IPS-18c (cell line): ENCODE data around the gene GJA4.

ENCODE experiments used
- H3K4me3 ChIP-seq: 2 replicates; pipeline ENCODE4 v1.7.0; 2013; ENCODE audit warnings: low read depth, mild to moderate bottlenecking, low read length, moderate library complexity; ENCODE audit not compliant: insufficient read depth
- H3K9me3 ChIP-seq: one replicate; pipeline ENCODE4 v1.6.1; 2013; ENCODE audit warnings: mild to moderate bottlenecking, low read length, moderate library complexity; ENCODE audit not compliant: control insufficient read depth, insufficient read depth

GJA4 gene

DNA sequence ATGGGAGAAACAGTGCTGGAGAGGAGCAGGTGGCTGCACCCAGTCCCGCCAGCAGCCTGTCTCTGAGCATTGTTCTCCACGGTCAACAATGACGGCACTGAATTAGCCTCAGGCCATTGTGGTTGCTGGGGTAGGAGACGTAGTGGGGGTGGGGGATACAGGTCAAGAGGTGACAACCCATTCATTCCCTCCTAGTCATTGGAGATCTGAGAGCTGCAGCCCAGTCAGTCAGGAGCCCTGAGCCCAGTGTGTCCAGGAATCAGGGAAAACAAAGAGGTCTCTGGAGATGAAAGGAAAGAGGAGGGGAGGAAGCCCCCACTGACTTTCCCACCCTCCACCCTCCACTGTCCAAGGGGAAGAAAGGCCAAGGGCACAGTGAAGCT is 51.4 kb downstream of the GJA4 start:
- H3K4me3 ChIP-seq = no peak overlapping the region
- H3K9me3 ChIP-seq = no peaks in the 10 kb centered on the region
